Activated CD4-positive, CD25-positive, alpha-beta regulatory T cell treated with anti-CD3 and anti-CD28 coated beads, Interleukin-2, amount 50 U/mL, for 16 hours (primary cell): ENCODE data around the gene KCNJ18.
"Not testable (repeated sequence)": the region's sequence is repeated elsewhere in the genome, so short reads cannot be mapped to it uniquely, and the experiment has no call there.

Source experiments
- DNase-seq: peaks from one replicate; pipeline ENCODE4 v3.0.0-alpha.2; 2020; ENCODE audit warnings: low read depth, low spot score

The KCNJ18 gene

GRCh38 chr17:21702940-21703640 is 10.8 kb downstream of the KCNJ18 start:
- DNase-seq: not testable (repeated sequence)

- DNase-seq: not testable (repeated sequence)
These were observed 11.9 kb downstream of the KCNJ18 start for GRCh38 chr17:21703891-21704872.

GRCh38 chr17:21705021-21705601 is 12.8 kb downstream of the KCNJ18 start:
- DNase-seq: no peak

- not testable (repeated sequence) for DNase-seq
These were observed 13.4 kb downstream of the KCNJ18 start for GRCh38 chr17:21705746-21706145.

GRCh38 chr17:21706546-21706945 is 14.2 kb downstream of the KCNJ18 start:
- not testable (repeated sequence) for DNase-seq

- DNase-seq: not testable (repeated sequence)
These were observed 14.8 kb downstream of the KCNJ18 start for GRCh38 chr17:21707131-21707530.

GRCh38 chr17:21707711-21708611 is 15.6 kb downstream of the KCNJ18 start:
- DNase-seq: not testable (repeated sequence)

- not testable (repeated sequence) for DNase-seq
These were observed 16.6 kb downstream of the KCNJ18 start for GRCh38 chr17:21708612-21709535.

- not testable (repeated sequence) for DNase-seq
These were observed 17.7 kb downstream of the KCNJ18 start for GRCh38 chr17:21709994-21710393.

GRCh38 chr17:21710486-21710885 is 18.2 kb downstream of the KCNJ18 start:
- DNase-seq: not testable (repeated sequence)

GRCh38 chr17:21711182-21711581 is 18.9 kb downstream of the KCNJ18 start:
- DNase-seq: no peak

GRCh38 chr17:21713020-21713419 is 20.7 kb downstream of the KCNJ18 start:
- not testable (repeated sequence) for DNase-seq

- DNase-seq: not testable (repeated sequence)
These were observed 21.3 kb downstream of the KCNJ18 start for GRCh38 chr17:21713631-21714030.

- not testable (repeated sequence) for DNase-seq
These were observed 22.4 kb downstream of the KCNJ18 start for GRCh38 chr17:21714676-21715075.

- not testable (repeated sequence) for DNase-seq
These were observed 23.6 kb downstream of the KCNJ18 start for GRCh38 chr17:21715877-21716276.

- DNase-seq: not testable (repeated sequence)
These were observed 26.6 kb downstream of the KCNJ18 start for GRCh38 chr17:21718971-21719370.

- not testable (repeated sequence) for DNase-seq
These were observed 27.3 kb downstream of the KCNJ18 start for GRCh38 chr17:21719511-21720226.

- DNase-seq: not testable (repeated sequence)
These were observed 28.2 kb downstream of the KCNJ18 start for GRCh38 chr17:21720566-21720965.

- DNase-seq: not testable (repeated sequence)
These were observed 29.9 kb downstream of the KCNJ18 start for GRCh38 chr17:21722268-21722667.
